Tibial artery (tissue), 4 donors: Measurements from ENCODE around the gene FBXO9.

Source experiments
- DNase-seq, 2 donors: peaks; one replicate each; pipeline ENCODE4 v3.0.0-alpha.2; 2019
- H3K27ac ChIP-seq, 2 donors: fragments of 200-600 bp; sonication (generic) in 1 of 2; 1 replicate in 1 of 2; 2 replicates in 1 of 2; pipeline ENCODE4 v1.5.1; 2018 to 2019; ENCODE audit warnings: mild to moderate bottlenecking in 1 of 2
- H3K27me3 ChIP-seq, 2 donors: fragments of 200-600 bp; sonication (generic) in 1 of 2; one replicate each; pipeline versions ENCODE4 v1.5.1 to v1.6.0; 2016 to 2019
- H3K36me3 ChIP-seq, 3 donors: fragments of 200-600 bp; sonication (generic) in 2 of 3; one replicate each; pipeline ENCODE4 v1.5.1; 2016 to 2019; ENCODE audit warnings: mild to moderate bottlenecking in 2 of 3
- H3K4me1 ChIP-seq, 4 donors: fragments of 200-600 bp; sonication (generic) in 2 of 4; 1 replicate in 3 of 4; 2 replicates in 1 of 4; pipeline ENCODE4 v1.5.1; 2016 to 2019
- H3K4me3 ChIP-seq, 2 donors: fragments of 200-600 bp; sonication (generic) in 1 of 2; 1 replicate in 1 of 2; 2 replicates in 1 of 2; pipeline ENCODE4 v1.5.1; 2018 to 2019; ENCODE audit warnings: mild to moderate bottlenecking in 2 of 2
- H3K9me3 ChIP-seq, 3 donors: fragments of 200-600 bp; sonication (generic) in 1 of 3; one replicate each; pipeline ENCODE4 v1.5.1; 2016 to 2019
- intact Hi-C: fragments of 100-400 bp; cut with DNase I; formaldehyde crosslinking; loops from one replicate; pipeline ENCODE4 v1.15.0; 2023; ENCODE audit warnings: low total_unique reads
- TF ChIP-seq, protein P1 (sequence below), 2 experiments: fragments of 200-600 bp in 1 of 2; fragments of 450-650 bp in 1 of 2; IDR thresholded peaks; one replicate each; pipeline ENCODE4 v1.5.1; 2017 to 2019; ENCODE audit warnings: antibody characterized with exemption in 2 of 2, mild to moderate bottlenecking in 1 of 2, moderate library complexity in 1 of 2

FBXO9 gene

DNA sequence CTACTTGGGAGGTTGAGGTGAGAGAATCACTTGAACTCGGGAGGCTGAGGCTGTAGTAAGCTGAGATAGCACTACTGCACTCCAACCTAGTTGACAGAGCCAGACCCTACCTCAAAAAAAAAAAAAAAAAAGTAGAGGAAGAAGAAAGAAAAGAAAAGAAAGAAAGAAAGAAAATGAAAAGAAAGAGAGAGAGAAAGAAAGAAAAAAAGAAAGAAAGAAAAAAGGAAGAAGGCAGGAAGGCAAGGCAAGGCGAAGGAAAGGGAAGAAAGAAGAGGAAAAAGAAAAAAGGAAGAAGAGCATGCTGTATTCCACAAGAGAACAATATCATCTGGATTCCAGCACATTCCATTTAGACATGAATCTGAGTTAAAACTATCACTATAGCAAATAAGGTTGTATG lies 79.6 kb downstream of the FBXO9 start:
- Histone ChIP-seq H3K36me3 (no peaks in the 10 kb centered on the region), H3K4me3 (no peak overlapping the region), H3K9me3 (no peaks in the 10 kb centered on the region), H3K27ac (no peak overlapping the region), H3K4me1 (no peaks in the 10 kb centered on the region), H3K27me3 (no peaks in the 10 kb centered on the region)
- TF ChIP-seq, protein P1, sequence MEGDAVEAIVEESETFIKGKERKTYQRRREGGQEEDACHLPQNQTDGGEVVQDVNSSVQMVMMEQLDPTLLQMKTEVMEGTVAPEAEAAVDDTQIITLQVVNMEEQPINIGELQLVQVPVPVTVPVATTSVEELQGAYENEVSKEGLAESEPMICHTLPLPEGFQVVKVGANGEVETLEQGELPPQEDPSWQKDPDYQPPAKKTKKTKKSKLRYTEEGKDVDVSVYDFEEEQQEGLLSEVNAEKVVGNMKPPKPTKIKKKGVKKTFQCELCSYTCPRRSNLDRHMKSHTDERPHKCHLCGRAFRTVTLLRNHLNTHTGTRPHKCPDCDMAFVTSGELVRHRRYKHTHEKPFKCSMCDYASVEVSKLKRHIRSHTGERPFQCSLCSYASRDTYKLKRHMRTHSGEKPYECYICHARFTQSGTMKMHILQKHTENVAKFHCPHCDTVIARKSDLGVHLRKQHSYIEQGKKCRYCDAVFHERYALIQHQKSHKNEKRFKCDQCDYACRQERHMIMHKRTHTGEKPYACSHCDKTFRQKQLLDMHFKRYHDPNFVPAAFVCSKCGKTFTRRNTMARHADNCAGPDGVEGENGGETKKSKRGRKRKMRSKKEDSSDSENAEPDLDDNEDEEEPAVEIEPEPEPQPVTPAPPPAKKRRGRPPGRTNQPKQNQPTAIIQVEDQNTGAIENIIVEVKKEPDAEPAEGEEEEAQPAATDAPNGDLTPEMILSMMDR (IDR thresholded peaks at IDR 0.05), result no peak
- DNase-seq, result no peak
- intact Hi-C loops, result no loop called here

DNA sequence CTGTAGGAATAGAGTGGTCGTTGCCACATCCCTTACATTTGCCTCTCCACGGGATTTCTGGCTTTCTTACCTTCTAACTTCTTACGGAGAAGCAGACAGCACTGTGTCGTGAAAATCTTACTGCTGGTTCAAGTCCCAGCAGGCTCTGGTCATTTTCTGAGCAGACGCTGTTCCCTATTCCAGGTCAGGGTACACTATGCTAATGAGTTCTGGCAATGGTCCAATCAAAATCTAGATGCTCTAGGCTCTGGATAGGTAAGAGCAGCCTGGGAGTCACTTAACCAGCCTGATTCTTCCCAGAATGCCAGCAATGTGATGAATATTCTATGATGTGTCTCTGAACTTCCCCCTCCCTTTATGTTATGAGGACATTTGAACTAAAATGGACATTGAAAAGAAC lies 83.5 kb downstream of the FBXO9 start, which contains the start of gene GCM1:
TSS of gene GCM1 (minus strand) at position 158 of the 400 bp plus-strand sequence. CDS start 3,209 bp downstream, outside the sequence.
- H3K4me3 ChIP-seq, result no peak within 1 kb of the TSS
- TF ChIP-seq, protein P1 (IDR thresholded peaks at IDR 0.05), result no peak
- H3K9me3 ChIP-seq, result no peaks in the 10 kb centered on the region
- H3K4me1 ChIP-seq, result no peaks in the 10 kb centered on the region
- no peaks in the 10 kb centered on the region for H3K27me3 ChIP-seq
- no peaks in the 10 kb centered on the region for H3K36me3 ChIP-seq
- no peak within 1 kb of the TSS for H3K27ac ChIP-seq
- no peak for DNase-seq
- intact Hi-C loops, result no loop called here
